HepG2 (cell line): ENCODE measurements around the gene ATAD3C. TPM values are rescaled to one million over a fixed set of nuclear protein-coding genes. Genes with fewer than 3 reads are reported as not detected.

ENCODE experiments used
- ATAC-seq: fragments of 200-7000 bp; cut with Tn5 transposase; 3 replicates; pipeline ENCODE4 v1.9.1; 2020; ENCODE audit warnings: mild to moderate bottlenecking, moderate library complexity
- BruUV-seq: library from RNA; stranded (reverse); fragments of 400-500 nt; replicated peaks from 2 replicates; lab custom pipeline; 2021; lab: Mats Ljungman, UMichigan
- CTCF ChIA-PET: fragments of 300-600 bp; formaldehyde crosslinking; extraction: SDS; loops from one replicate; lab custom pipeline; 2021; ENCODE audit warnings: low total read pairs, inconsistent platforms, low intra/inter-chr PET ratio; lab: Yijun Ruan, JAX
- POLR2A ChIA-PET: fragments of 350-600 bp; sonication (Branson Sonifier 250); formaldehyde crosslinking; loops from one replicate; lab custom pipeline; 2020; ENCODE audit warnings: antibody characterized with exemption, inconsistent platforms; lab: Yijun Ruan, JAX
- DNase-seq: peaks from one replicate; pipeline ENCODE4 v3.0.0-alpha.2; 2015; ENCODE audit warnings: low spot score
- FAIRE-seq: peaks from 3 replicates; lab custom pipeline; 2011; peaks lifted over from hg19 to GRCh38; lab: Jason Lieb, UNC
- H2AFZ ChIP-seq: one replicate; pipeline ENCODE4 v1.6.1; 2011; ENCODE audit warnings: low read length, inconsistent platforms
- H3K27ac ChIP-seq: fragments of 300-600 bp; 3 replicates; pipeline ENCODE4 v1.8.0; 2011; ENCODE audit warnings: mixed run types, mild to moderate bottlenecking, mixed read lengths, low read length, inconsistent platforms; ENCODE audit not compliant: insufficient read depth; ENCODE audit errors: extremely low read length
- H3K27me3 ChIP-seq, 2 experiments: fragments of 200-600 bp in 1 of 2; 2 replicates in 1 of 2; 3 replicates in 1 of 2; pipeline versions ENCODE4 v1.6.0 to v1.8.0; 2011; ENCODE audit warnings: low read length in 2 of 2, mild to moderate bottlenecking in 2 of 2, moderate library complexity in 2 of 2, inconsistent platforms in 1 of 2; ENCODE audit not compliant: insufficient read depth in 2 of 2, control insufficient read depth in 1 of 2
- H3K36me3 ChIP-seq, 2 experiments: fragments of 200-600 bp in 1 of 2; replicated peaks in 1 of 2; 2 replicates in 1 of 2; 3 replicates in 1 of 2; pipeline versions ENCODE4 v1.5.1 to v1.8.0; 2011; ENCODE audit warnings: low read length in 2 of 2, inconsistent platforms in 1 of 2; ENCODE audit not compliant: insufficient read depth in 2 of 2, control insufficient read depth in 1 of 2
- H3K4me1 ChIP-seq: 2 replicates; pipeline ENCODE4 v1.5.1; 2012; ENCODE audit warnings: low read length, inconsistent platforms; ENCODE audit not compliant: insufficient read depth
- H3K4me2 ChIP-seq: 2 replicates; pipeline ENCODE4 v1.6.0; 2011; ENCODE audit warnings: low read depth, low read length, inconsistent platforms
- H3K4me3 ChIP-seq, 3 experiments: fragments of 200-600 bp in 1 of 3; sonication (generic), shearing (Covaris generic) in 1 of 3; replicated peaks in 1 of 3; 2 replicates each; pipeline ENCODE4 v1.5.1; 2011 to 2016; ENCODE audit warnings: low read length in 3 of 3, inconsistent platforms in 2 of 3, low read depth in 2 of 3, mild to moderate bottlenecking in 2 of 3, control low read depth in 1 of 3, mixed read lengths in 1 of 3; ENCODE audit not compliant: insufficient read depth in 1 of 3
- H3K79me2 ChIP-seq: one replicate; pipeline ENCODE4 v1.6.1; 2011; ENCODE audit warnings: low read length, inconsistent platforms; ENCODE audit not compliant: insufficient read depth
- H3K9ac ChIP-seq: 2 replicates; pipeline ENCODE4 v1.6.0; 2011; ENCODE audit warnings: mild to moderate bottlenecking, low read depth, low read length, inconsistent platforms; ENCODE audit not compliant: insufficient read depth
- H3K9me3 ChIP-seq: 2 replicates; pipeline ENCODE4 v1.5.1; 2012; ENCODE audit warnings: mild to moderate bottlenecking, low read length
- H4K20me1 ChIP-seq: 2 replicates; pipeline ENCODE4 v1.6.0; 2011; ENCODE audit warnings: inconsistent platforms, mild to moderate bottlenecking, low read length, moderate library complexity; ENCODE audit not compliant: insufficient read depth
- AKNA ChIP-seq: sonication (generic); formaldehyde crosslinking; IDR thresholded peaks from 2 replicates; pipeline ENCODE4 v1.4.0; 2020; ENCODE audit warnings: missing genetic modification reagents, borderline replicate concordance
- BCL6 ChIP-seq: IDR thresholded peaks from 2 replicates; pipeline ENCODE4 v1.6.1; 2016; ENCODE audit warnings: missing genetic modification reagents, missing compliant biosample characterization
- E2F1 ChIP-seq: sonication (generic); formaldehyde crosslinking; IDR thresholded peaks from 2 replicates; pipeline ENCODE4 v1.5.0; 2020; ENCODE audit warnings: missing genetic modification reagents
- HNRNPLL ChIP-seq: fragments of 200-400 bp; formaldehyde crosslinking; IDR thresholded peaks from 2 replicates; pipeline ENCODE4 v1.6.1; 2017; ENCODE audit warnings: mild to moderate bottlenecking, low read depth, low read length; ENCODE audit not compliant: poor library complexity, severe bottlenecking
- IRF9 ChIP-seq: sonication (generic); formaldehyde crosslinking; IDR thresholded peaks from 2 replicates; pipeline ENCODE4 v1.8.0; 2022; ENCODE audit warnings: missing genetic modification reagents, mild to moderate bottlenecking, borderline replicate concordance
- NFYB ChIP-seq: sonication (generic); formaldehyde crosslinking; IDR thresholded peaks from 2 replicates; pipeline ENCODE4 v1.4.0; 2020; ENCODE audit warnings: missing genetic modification reagents
- RFX3 ChIP-seq: IDR thresholded peaks from 2 replicates; pipeline ENCODE4 v1.6.1; 2016; ENCODE audit warnings: missing biosample characterization, missing genetic modification reagents
- SOX6 ChIP-seq, 2 experiments: fragments of 450-650 bp in 1 of 2; sonication (generic) in 1 of 2; formaldehyde crosslinking in 1 of 2; IDR thresholded peaks; 2 replicates each; pipeline versions ENCODE4 v1.4.0 to v1.6.1; 2017 to 2020; ENCODE audit warnings: antibody characterized with exemption in 1 of 2, mild to moderate bottlenecking in 1 of 2, missing genetic modification reagents in 1 of 2
- TARDBP ChIP-seq: sonication (generic); formaldehyde crosslinking; IDR thresholded peaks from 2 replicates; pipeline ENCODE4 v1.8.0; 2022; ENCODE audit warnings: mild to moderate bottlenecking, missing genetic modification reagents
- TFDP2 ChIP-seq: sonication (generic); formaldehyde crosslinking; IDR thresholded peaks from 2 replicates; pipeline ENCODE4 v1.4.0; 2020; ENCODE audit warnings: missing genetic modification reagents
- ZEB1 ChIP-seq: IDR thresholded peaks from 2 replicates; pipeline ENCODE4 v1.6.1; 2012; ENCODE audit warnings: mild to moderate bottlenecking, low read depth, inconsistent platforms; ENCODE audit not compliant: insufficient replicate concordance
- ZKSCAN5 ChIP-seq: sonication (generic); formaldehyde crosslinking; IDR thresholded peaks from 2 replicates; pipeline ENCODE4 v1.5.1; 2020; ENCODE audit warnings: mild to moderate bottlenecking, missing genetic modification reagents
- ZNF451 ChIP-seq: sonication (generic); formaldehyde crosslinking; IDR thresholded peaks from 2 replicates; pipeline ENCODE4 v1.5.0; 2020; ENCODE audit warnings: mild to moderate bottlenecking, missing genetic modification reagents
- ZNF543 ChIP-seq: sonication (generic); formaldehyde crosslinking; IDR thresholded peaks from 2 replicates; pipeline ENCODE4 v1.4.0; 2020; ENCODE audit warnings: mild to moderate bottlenecking, missing genetic modification reagents
- WGBS: methylation state at CpG from one replicate; pipeline ENCODE4 v1.1.6; 2017; ENCODE audit warnings: low lambda C conversion rate; 5-methylcytosine and 5-hydroxymethylcytosine counted together
- in situ Hi-C: cut with HindIII; loops from 2 replicates; pipeline ENCODE4 v1.10.0; 2017; ENCODE audit warnings: low pct_unique_long_range_greater_than_20kb; ENCODE audit not compliant: extremely low pct_ligation_motif_present
- intact Hi-C: fragments of 100-400 bp; cut with micrococcal nuclease; formaldehyde crosslinking; loops from one replicate; pipeline ENCODE4 v1.10.0; 2022; ENCODE audit not compliant: unreplicated experiment
- polyA plus RNA-seq, 8 experiments: library from polyadenylated mRNA; depleted of rRNA in 3 of 8; stranded (reverse) in 7 of 8; unstranded in 1 of 8; fragments of >200 nt; fragmentation: Illumina TruSeq in 4 of 8; extraction: Trizol in 4 of 8; gene quantifications; 2 replicates each; pipeline versions ENCODE4 v1.2.1 to v1.2.3, GENCODE V29; 2011 to 2016; ENCODE audit warnings: low read depth in 4 of 8, missing spikeins in 1 of 8, mixed read lengths in 1 of 8; ENCODE audit not compliant: insufficient read depth in 1 of 8
- total RNA-seq, 5 experiments: library from RNA; depleted of rRNA; stranded (reverse); fragments of >200 nt; fragmentation: Illumina TruSeq; extraction: Trizol; gene quantifications; 2 replicates each; pipeline ENCODE4 v1.2.3, GENCODE V29; 2016; ENCODE audit warnings: low read depth in 1 of 5

Gene ATAD3C
- total and polyA plus RNA-seq, 2 of the 13 experiments (the other 11 are each of a cell fraction or from before 2014, with no cell fraction given): 2.4 to 3.2 TPM

- peak overlapping the region; percentile 88 for H3K9ac ChIP-seq
- H3K27me3 ChIP-seq: no peaks in the 10 kb centered on the region
- no peaks in the 10 kb centered on the region for H4K20me1 ChIP-seq
- 0 out of 5 replicates have a peak, but pooled peaks cover 0 to 5% of the 10 kb centered on the region in 2 experiments for H3K36me3 ChIP-seq
- in situ Hi-C loops (no loop called here), intact Hi-C loops (no loop called here)
- H3K4me1 ChIP-seq: peaks cover 18% of the 10 kb centered on the region
- CTCF ChIA-PET: no interaction called here
- no peak overlapping the region for H2AFZ ChIP-seq
- H3K4me3 ChIP-seq: peak overlapping the region; percentile 79 to 91 (median 79)
- WGBS: 36% methylated on average over 16 of the region's 17 CpGs
- POLR2A ChIA-PET: interaction anchor here (0.7 to 1.0 kb wide), 4 partner anchors 79 to 111 kb away, joined by 3 to 4 read pairs (median 3); partner anchors contain the start of genes ANKRD65 and MRPL20
- H3K79me2 ChIP-seq: peaks cover 14% of the 10 kb centered on the region
- no peaks in the 10 kb centered on the region for H3K9me3 ChIP-seq
- peak overlapping the region; percentile 99 for H3K4me2 ChIP-seq
- peak overlapping the region; percentile 90 for H3K27ac ChIP-seq
- ATAC-seq: peak; percentile 6; the same call in 1 of the 3 replicates
- TSS peak; percentile 96 for BruUV-seq
- no peak for FAIRE-seq
- DNase-seq: peak; percentile 40
- TF ChIP-seq AKNA (CRISPR knock-in tag) (no peak), NFYB (CRISPR knock-in tag) (peak; percentile 24; the same call in 1 of the 2 replicates), BCL6 (CRISPR knock-in tag) (no peak), E2F1 (0 out of 2 replicates have a peak, but pooled peaks have one; percentile 28), IRF9 (CRISPR knock-in tag) (no peak), HNRNPLL (no peak), ZKSCAN5 (CRISPR knock-in tag) (no peak), RFX3 (CRISPR knock-in tag) (no peak), ZNF543 (CRISPR knock-in tag) (0 out of 2 replicates have a peak, but pooled peaks have one; percentile 39), TARDBP (CRISPR knock-in tag) (0 out of 2 replicates have a peak, but pooled peaks have one; percentile 34), ZNF451 (no peak), ZEB1 (peak; percentile 47), SOX6 (IDR thresholded peaks at IDR 0.05) (no peak), SOX6 (CRISPR knock-in tag; IDR thresholded peaks at IDR 0.05) (no peak), TFDP2 (peak; percentile 49; the same call in 1 of the 2 replicates)
Measured at GRCh38 chr1:1510912-1511532, 61.5 kb downstream of the ATAD3C start.
